ENCODE results near the gene WDR93.
"Not testable (repeated sequence)": the region's sequence is repeated elsewhere in the genome, so short reads cannot be mapped to it uniquely, and the experiment has no call there.

WDR93 gene

DNA sequence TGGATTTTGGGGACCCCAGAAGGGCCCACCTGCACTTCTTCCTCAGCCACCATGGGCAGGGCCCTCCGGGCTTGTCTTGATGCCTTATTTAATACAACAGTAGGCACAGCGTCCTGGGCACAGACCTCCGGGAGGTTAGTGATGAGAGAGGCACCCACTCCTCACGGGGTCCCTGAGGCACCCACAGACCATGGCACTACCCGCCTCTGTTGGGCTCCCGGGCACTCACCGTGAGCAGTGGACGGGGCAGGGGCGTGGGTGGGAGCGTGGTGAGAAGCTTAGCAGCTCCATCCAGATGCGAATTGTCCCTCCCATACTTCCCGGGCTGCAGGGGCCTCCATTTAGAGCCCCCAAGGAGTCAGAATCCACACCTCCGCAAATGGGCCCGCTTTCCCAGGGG lies 85.2 kb downstream of the WDR93 start:
- no peak for FAIRE-seq

GRCh38 chr15:89776274-89777072 lies 85.9 kb downstream of the WDR93 start, which contains the start of gene MESP2:
MESP2 (plus strand) TSS chr15:89776332; CDS start chr15:89776358, 26 bp downstream.
- FAIRE-seq, result no peak

DNA sequence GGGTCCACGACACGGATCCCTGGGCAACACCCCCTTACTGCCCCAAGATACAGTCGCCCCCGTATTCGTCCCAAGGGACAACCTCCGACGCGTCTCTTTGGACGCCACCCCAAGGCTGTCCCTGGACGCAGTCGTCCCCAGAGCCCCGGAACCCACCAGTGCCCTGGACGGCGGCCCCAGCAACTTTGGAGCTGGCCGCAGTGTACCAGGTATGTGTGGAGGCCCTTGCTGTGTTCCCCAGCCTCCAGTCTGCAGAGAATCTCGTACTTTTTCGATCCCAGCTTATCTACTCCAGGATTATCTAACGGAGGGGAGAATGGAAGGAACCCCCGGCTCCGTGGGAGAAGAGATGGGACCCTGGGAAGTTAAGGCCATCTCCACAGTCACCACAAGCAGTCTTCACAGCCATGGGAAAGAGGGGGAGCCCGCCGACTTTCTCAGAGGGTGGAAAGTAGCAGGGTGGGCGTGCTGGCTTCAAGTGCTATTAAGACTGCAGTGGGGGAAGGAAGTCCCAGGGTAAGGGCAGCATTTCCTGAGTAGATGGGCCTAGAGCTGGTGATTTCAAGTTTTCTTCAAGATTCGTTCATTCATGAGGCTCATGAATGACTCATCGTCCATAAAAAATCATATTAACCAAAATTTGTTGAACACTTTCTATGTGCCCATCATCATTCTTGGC lies 86.6 kb downstream of the WDR93 start:
- FAIRE-seq, result no peak

GRCh38 chr15:89777782-89778380 lies 87.3 kb downstream of the WDR93 start:
- no peak for FAIRE-seq

GRCh38 chr15:89778861-89779260 lies 88.2 kb downstream of the WDR93 start:
- FAIRE-seq, result no peak

- FAIRE-seq, result no peak
Observed at GRCh38 chr15:89780601-89781000, 90.0 kb downstream of the WDR93 start.

GRCh38 chr15:89781055-89781454 lies 90.4 kb downstream of the WDR93 start:
- no peak for FAIRE-seq

- no peak for FAIRE-seq
Observed at GRCh38 chr15:89781891-89782618, 91.4 kb downstream of the WDR93 start.

DNA sequence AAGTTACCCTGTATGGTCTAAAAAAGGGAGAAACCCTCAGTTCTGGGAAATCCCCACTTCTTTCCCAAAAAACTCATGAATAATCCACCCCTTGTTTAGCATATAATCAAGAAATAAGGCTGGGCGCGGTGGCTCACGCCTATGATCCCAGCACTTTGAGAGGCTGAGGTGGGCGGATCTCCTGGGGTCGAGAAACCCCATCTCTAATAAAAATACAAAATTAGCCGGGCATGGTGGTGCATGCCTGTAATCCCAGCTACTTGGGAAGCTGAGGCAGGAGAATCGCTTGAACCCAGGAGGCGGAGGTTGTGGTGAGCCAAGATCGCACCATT lies 92.0 kb downstream of the WDR93 start:
- FAIRE-seq, result not testable (repeated sequence)

DNA sequence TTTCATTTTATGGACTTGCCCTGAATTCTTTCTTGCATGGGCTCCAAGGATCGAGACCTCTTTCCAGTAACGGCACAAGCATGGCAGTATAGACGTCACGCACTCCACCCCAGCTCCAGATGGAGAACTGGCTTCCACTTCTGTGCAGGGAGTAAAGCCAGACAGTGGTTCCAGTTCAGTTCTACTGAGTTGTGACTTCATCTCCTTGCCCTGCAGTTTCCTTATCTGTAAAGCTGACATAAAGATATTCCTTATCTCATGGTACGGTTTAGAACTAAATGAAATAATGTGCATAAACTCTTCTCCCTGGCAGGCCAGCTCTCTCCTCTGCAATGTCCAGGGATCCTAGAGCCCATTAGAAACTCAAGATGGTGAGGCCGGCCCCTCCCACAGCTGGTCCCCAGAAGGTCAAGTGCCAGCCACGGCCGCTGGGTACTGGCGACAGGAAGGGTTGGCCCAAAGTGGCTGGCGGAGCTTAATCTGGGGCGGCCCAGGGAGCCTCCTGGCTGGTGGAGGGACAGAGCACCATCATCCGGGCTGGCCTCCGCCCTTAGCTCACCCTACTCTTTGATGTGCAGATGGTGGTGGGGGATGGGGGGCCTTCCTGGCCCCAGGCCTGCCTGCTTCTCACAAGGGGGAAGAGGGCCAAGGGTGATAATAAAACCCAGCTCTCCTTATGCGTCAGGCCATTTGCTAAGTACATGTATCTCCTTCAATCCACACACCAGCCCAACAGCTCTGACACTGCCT lies 92.7 kb downstream of the WDR93 start:
- FAIRE-seq, result no peak

- no peak for FAIRE-seq
Observed at GRCh38 chr15:89783861-89784685, 93.5 kb downstream of the WDR93 start.

GRCh38 chr15:89784686-89784960 lies 94.0 kb downstream of the WDR93 start:
- FAIRE-seq, result no peak

DNA sequence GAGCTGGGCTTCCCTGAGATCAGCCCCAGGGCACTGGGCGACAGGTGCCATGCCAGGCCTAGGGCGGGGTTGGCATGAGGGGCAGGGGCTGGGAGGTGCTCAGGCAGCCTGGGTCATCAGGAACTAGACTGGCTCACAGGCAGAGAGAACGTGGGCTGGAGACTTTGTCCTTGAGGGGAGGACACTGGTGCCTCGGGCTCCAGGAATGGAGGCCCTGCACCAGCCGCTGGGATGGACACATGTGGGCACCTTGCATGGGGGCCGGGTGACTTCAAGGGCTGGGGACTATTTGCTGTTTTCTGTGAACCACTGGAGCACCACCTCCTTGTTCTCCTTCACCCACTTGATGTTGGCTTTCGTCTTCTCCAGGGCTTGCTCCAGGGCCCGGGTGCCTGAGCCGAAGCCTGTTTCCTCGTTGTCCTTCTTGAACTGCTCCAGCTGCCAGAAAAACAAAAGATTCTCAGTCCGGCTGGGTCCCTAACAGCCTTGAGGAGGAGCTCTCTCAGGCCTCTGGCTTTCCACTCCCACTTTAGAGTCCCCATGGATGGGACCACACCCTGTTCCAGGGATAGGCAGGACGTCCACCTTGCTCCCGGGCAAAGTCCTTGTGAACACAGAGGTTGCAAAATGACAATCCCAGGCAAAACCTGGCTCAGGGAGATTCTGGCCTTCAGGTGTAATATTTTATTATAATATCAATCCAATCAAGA lies 94.6 kb downstream of the WDR93 start:
- FAIRE-seq, result peak; percentile 58

DNA sequence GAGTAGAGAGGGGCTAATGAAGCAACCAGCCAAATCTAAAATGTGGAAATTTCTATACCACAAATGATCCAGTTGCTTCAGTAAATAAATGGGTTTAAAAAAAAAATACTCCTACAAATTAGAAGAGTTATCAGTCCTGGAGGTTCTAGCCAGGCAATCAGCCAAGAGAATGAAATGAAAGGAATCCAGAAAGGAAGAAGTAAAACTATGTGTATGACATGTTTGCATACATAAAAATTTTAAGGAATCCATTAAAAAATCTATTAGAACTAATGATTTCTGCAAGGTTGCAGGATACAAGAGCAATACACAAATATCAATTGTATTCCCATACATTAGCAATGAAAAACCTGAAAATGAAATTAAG lies 95.1 kb downstream of the WDR93 start:
- FAIRE-seq, result no peak

DNA sequence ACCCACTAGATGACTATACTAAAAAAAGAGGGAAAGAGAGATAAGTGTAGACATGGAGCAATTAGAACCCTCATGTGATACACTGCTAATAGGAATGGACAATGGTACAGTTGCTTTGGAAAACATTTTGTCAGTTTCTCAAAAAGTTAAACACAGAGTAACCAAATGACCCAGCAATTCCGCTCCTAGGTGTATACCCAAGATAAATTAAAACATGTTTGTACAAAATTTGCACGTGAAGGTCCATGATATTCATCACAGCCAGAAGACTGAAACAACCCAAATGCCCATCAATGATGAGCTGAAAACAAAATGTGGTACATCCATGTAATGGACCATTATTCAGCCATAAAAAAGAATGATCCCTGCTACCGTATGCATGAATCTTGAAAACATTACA lies 97.3 kb downstream of the WDR93 start:
- no peak for FAIRE-seq

- FAIRE-seq, result not testable (repeated sequence)
Observed at GRCh38 chr15:89788585-89788984, 98.0 kb downstream of the WDR93 start.

GRCh38 chr15:89790206-89790605 lies 99.6 kb downstream of the WDR93 start:
- FAIRE-seq, result no peak

DNA sequence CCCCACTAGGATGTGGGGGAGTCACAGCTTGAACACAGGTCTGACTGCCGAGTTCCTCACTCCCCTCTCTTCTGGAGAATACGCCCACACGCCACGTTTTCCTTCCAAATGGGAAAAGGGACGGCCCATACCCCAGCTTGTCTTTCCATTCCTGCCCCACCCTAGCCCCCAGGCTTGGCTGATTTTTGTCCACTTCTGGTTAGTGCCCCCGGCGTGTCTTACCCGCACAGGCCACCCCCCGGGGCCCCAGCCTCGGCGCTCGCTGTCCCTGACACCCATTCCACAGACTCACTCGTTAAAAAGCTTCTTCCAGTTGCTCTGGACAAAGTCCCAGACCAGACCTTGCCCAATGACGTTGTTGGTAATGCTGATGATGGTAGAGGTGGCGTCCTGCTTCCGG lies 100.0 kb downstream of the WDR93 start:
- FAIRE-seq, result no peak

DNA sequence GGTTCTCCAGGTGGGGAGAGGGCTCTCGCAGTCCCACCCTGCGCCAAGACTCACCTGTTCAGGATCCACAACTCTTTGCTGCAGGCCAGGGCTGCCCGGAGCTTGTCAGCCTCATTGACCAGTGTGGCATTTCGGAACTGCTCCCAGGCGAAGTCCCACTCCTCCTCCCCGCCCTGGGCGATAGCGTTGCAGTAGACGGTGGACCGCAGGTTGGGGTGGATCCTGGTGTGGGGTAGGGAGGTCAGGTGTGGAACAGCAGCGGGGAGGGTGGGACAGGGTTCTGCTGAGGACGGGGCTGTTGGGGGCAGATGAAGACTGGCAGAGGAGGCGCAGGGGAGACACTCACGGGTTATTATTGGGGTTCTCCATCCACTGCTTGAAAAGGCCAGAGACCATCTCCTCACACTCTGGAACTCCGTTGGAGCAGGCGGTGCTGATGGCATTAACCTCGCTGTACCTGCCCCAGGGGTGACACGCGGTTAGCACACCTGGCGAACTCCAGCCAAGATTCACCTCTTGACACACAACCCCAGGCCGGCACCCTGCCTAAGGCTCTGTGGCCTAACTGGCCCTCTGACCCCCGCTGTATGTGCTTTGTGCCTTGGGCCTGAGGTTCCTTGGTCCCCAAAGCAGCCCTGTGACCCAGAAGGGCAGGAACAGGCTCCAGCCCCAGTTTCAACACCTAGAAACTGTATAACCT lies 101.6 kb downstream of the WDR93 start:
- no peak for FAIRE-seq

Measured in colon (tissue), 2 donors.